GM21825 (cell line): ENCODE measurements around the gene DUOXA1.

Experiments used
- ATAC-seq: cut with Tn5 transposase; IDR thresholded peaks from one replicate; pipeline ENCODE4 v1.9.1; 2021; ENCODE audit warnings: mild to moderate bottlenecking, moderate library complexity; ENCODE audit not compliant: unreplicated experiment

Gene DUOXA1

DNA sequence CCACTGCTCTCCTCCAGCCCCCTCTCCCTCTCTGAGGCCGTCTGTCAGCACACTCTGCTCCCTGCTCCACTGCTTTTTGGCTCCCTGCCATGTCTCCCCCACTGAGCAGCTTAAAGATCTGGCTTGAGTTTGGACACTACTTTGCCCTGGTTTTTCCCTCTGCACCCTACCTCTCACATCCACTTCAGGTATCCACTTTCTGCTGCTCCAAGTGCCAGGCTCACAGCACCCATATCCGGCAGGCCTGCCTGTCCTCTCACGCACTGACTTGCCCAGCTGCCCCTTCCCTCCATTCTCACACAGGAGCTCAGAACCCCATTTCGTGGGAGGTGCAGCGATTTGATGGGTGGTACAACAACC is 3.9 kb upstream of the DUOXA1 start:
- no peak for ATAC-seq

- ATAC-seq: no peak
These were observed 3.3 kb upstream of the DUOXA1 start for GRCh38 chr15:45132844-45133560.

DNA sequence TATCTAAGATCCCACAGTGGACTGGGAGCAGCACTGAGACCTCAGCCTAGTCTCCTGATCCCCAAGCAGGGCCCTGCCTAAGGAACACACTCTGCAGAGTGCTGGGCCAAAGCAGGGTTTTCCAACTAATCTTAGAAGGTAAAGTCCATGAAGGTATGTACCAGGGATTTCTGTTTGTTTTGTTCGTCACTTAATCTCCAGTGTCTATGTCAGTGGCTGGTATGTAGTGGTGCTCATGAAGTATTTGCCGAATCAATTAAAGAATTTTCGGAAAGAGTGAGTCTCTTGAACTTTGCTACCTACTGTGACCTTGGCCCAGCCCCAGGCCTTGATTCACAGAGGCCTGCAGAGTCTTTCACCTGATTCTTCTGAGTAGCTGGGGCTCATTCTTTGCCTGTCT is 1.8 kb upstream of the DUOXA1 start:
- ATAC-seq: no peak

DNA sequence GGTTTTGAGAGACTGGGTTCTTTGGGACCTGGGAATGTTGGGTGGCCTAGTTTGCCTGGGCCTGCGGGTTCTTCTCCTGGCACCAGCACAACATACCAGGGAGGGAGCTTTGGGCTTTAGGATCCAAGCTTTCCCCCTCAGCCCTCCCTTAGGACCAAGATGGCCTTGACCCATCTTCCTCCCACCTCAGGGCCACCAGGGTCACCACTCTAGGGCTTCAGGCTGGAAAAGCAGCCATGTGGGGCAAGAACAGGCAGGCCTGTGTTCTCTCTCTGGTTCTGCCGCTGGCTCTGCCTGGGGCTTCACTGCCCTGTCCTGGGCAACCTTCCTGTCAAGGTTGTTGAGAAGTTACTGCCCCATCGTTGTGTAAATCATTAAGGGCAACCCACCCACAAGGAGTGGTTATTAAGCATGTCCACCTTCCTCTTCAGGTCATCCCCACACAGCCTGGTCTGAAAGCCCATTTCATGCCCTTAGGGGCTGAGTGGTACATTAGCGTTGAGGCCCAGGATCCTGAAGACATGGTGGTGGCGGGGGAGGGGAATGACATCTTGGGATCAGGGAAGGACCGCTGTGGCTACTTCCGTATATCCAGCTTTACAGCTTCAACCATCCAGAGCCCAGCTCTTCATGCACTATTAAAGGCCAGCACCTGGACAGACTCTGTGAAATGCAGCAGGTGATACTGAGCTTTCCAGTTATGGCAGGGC is 767 bp upstream of the DUOXA1 start:
- ATAC-seq: no peak

DNA sequence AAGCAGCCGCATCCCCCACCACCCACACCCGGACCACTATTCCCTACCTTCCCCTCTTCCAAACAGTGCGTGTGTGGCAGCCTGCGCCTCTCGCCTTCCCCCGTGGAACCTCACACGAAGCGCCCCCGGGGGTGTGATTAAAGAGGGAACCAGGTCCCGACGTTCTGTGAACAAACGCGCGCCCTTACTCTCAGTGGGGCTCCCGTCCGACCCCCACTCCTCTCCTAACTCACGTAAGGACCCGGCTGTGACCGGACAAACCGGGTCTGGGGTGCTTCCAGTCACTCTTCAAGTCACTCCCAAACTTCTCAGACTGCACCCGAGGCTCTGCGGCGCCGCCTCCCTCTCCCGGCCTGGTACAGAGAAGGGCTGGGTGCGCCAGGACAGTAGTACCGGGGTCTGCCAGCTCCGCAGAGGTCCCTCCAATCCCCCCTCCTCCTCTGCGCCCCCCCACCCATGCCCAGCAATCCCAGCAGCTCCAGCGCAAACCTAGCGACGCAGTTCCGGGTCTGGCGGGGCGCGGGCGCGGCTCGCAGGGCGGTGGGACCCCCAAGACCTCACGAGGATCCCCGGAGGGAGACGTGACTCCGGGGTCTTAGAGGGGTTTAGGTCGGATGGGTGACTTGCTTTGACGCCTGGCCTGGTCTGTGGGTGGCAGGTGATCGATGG is 574 bp downstream of the DUOXA1 start:
- ATAC-seq: no peak

- no peak for ATAC-seq
These were observed 3.0 kb downstream of the DUOXA1 start for GRCh38 chr15:45126535-45127158.

GRCh38 chr15:45123397-45123796 is 6.3 kb downstream of the DUOXA1 start:
- no peak for ATAC-seq

GRCh38 chr15:45122719-45123118 is 7.0 kb downstream of the DUOXA1 start:
- no peak for ATAC-seq

DNA sequence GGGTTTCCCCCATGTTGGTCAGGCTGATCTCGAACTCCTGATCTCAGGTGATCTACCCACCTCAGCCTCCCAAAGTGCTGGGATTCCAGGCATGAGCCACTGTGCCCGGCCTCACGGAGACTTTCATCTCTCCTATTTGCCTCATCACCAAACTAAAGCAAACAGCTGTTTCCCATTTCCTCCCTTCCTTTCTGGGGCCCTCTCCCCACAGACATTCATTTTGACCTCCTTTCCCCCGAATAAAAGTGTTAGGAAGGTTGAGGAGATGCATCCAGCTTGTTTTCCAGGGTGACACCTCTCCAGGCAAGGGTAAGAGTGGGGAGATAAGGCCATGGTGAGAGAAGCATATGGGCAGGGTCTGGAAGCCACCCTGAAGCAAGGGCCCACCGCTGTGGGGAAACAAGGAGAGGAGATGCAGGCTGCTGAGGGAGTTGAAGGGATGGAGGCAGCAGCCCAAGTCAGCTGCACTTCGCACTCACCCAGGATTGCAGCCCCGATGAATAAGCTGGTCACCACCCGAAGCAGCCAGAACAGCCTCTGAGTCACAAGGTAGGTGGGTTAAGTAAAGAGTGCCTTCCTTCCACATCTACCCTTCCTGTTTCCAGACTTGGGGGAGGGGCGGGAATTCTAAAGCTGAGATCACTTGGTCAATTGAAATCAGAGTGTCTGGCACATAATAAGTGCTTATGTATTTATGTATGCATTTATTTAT is 7.8 kb downstream of the DUOXA1 start:
- no peak for ATAC-seq

DNA sequence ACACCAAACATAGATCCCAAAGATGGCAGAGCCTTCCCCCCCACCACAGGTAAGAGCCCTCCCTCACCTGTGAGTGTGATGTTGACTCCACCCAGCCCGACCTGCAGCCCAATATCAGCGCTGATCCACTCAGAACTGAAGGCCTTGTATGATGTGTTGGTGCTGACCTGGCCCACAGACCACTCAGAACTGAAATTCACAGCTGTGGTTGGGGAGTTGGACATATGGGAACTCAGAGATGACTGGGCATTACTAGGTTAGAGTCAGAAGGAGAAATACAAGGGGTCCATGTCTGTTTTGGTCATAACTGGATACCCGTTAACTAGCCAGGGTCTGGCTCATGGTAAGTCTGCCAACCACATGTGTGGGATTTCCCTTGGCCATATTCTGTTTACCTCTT is 8.7 kb downstream of the DUOXA1 start:
- no peak for ATAC-seq

GRCh38 chr15:45120081-45120972 is 9.4 kb downstream of the DUOXA1 start:
- no peak for ATAC-seq

DNA sequence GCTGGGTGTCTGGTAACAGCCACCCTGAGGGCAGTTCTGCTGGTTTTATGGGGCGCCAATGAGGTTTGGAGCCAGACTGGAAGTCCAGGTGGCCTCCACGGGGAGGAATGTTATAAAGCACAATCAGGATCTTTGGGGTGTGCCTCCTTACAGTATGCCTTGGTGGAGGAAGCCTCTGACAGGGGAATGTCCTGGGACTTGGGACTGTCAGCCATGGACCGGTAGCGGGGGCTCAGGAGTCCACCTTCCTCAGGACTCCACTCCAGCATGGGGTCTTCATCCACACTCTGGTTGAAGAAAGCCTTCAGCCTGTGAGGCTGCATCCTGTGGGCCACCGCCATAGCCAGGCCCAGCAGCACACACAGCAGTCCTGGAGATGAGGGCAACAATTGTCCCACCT is 10.7 kb downstream of the DUOXA1 start:
- no peak for ATAC-seq

GRCh38 chr15:45118131-45118588 is 11.5 kb downstream of the DUOXA1 start:
- peak; percentile 93 for ATAC-seq

DNA sequence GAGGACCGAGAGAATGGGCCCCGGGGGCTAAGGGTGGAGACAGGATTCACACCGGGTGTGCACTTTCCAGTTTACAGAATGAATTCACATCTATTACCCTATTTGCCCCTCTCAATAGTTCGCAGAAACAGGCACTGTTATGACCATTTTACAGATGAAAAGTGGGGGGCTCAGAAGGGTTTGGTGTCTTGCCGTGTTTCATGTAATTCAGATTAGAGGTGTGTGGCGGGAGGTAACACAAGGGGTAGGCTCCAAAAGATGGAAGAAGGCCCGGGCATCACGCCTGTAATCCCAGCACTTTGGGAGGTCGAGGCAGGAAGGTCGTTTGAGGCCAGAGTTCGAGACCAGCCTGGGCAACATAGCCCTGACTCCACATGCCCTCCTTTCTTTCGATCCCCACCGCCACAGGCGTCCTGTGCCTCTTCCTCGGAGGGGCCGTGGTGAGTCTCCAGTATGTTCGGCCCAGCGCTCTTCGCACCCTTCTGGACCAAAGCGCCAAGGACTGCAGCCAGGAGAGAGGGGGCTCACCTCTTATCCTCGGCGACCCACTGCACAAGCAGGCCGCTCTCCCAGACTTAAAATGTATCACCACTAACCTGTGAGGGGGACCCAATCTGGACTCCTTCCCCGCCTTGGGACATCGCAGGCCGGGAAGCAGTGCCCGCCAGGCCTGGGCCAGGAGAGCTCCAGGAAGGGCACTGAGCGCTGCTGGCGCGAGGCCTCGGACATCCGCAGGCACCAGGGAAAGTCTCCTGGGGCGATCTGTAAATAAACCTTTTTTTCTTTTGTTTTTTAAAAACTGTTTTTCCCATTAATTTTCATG is 12.2 kb downstream of the DUOXA1 start:
- ATAC-seq: peak; percentile 8

GRCh38 chr15:45116482-45117307 is 13.0 kb downstream of the DUOXA1 start:
- no peak for ATAC-seq

- no peak for ATAC-seq
These were observed 13.6 kb downstream of the DUOXA1 start for GRCh38 chr15:45116006-45116481.

GRCh38 chr15:45115312-45115820 is 14.3 kb downstream of the DUOXA1 start:
- ATAC-seq: no peak

GRCh38 chr15:45114751-45115085 is 15.0 kb downstream of the DUOXA1 start:
- ATAC-seq: no peak
